Measurements from ENCODE around the gene TSPAN5.
"Not testable (repeated sequence)": the region's sequence is repeated elsewhere in the genome, so short reads cannot be mapped to it uniquely, and the experiment has no call there.

TSPAN5 gene

DNA sequence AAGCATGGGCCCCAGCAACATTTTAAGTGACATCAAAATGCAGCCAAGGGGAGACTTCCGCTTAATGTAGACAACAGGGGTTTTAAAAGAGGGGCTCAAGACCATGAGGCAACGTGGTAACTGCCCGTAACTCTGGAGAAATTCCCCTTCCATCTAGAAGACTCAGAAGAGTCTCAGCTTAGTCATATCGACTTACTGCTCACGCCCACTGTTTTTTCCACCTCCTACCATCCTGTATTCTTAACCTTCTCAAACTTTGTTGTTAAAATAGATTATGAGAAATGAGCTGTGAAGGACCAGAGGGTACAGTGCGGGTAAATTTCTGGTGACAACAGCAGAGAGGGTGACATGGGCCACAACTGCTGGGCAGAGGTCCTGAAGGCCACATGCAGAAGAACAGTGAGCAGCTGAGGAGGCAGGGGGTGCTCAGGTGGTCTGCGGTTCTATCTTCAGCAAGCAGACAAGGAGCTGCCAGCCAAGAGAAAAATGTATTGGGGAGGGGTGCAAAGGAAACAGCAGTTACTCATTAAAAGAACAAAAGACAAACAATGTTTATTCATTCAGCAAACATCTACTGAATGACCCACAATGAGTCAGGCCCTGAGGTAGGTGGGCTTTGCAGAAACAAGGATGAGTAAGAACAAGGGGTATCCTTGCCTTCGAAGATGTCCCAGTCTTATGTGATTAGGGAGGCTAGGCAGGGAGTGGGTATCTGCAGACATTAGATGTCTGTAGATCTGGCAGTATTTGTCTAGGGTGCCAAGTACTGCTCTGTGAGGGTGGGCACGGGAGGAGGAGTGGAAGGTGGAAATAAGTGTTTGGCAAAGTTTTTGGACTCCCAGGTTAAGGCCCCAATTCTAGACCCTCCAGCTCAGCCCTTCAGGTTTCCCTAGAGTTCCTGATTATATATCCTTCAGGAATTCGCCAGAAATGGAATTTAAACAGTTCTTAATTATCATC, 175.3 kb downstream of the TSPAN5 start:
- DNase-seq = no peak

DNA sequence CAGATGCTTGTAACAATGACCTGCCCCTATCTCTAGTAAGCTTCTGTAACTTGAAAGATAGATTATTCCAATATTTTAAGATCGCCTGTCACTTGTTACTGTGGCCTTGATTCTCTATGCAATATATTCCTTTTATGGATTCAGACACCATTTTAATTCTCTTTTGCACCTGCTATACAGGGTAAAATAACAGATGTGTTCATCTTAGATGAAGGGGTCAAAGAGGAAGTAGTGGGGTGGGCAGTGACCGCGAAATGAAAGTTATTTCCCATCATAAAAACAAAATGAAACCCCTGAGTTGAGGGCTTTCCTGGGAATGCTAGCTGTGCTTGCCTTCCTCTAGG, 175.9 kb downstream of the TSPAN5 start:
- no peak for DNase-seq

DNA sequence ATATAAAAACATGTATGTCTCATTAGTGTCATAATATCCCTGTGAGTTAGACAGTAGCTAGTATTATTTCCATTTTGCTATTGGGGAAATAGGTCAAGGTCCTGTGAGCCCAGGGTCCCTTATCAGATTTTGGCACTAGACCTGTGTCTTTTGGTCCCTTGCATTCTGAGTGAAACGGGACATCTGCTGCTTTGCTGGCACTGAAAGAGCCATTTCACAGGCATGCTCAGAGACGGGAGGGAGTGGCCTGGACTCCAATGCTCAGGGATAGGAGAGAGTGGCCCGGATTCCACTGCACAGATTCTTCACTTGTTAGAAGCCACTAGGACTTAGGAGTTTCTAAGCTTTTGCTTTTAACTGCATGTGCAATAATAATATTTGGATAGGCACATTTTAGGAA, 177.2 kb downstream of the TSPAN5 start:
- no peak for DNase-seq

DNA sequence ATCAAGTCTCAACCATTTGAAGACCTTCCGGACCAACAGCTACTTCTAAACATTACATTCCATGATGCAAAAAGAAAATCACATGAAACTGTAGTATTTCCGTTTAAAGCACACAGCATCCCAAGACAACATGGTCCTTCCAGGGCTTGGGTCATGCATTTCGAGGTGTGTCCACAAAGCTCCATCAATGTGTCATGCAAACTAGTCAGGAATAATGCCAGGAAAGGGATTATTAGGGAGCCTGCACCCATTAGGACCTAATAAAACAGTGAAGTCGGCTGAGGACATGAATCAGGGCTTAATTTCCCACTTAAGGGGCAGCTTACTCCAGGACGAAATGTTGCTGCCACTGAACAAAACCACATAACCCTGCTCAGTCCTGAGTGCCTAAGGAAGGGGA, 177.9 kb downstream of the TSPAN5 start:
- DNase-seq = no peak

DNA sequence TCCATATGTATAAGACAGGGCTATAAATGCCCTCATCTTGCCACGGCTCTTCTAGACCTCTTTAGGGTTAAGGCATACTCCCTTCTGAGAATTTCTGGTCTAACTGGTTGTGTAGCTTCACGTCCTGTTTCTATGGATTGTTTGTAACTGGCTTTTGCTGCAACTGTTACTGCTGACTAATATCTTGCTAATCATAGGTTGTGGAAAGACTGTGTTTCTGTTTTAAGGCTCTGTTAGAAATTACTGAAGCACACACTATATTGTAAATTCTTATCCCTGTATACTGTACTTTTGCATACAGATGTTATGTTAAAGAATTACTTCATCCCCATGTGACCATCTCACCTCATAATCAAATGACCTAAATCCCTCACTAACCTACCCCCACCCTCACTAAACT, 178.8 kb downstream of the TSPAN5 start:
- not testable (repeated sequence) for DNase-seq

DNA sequence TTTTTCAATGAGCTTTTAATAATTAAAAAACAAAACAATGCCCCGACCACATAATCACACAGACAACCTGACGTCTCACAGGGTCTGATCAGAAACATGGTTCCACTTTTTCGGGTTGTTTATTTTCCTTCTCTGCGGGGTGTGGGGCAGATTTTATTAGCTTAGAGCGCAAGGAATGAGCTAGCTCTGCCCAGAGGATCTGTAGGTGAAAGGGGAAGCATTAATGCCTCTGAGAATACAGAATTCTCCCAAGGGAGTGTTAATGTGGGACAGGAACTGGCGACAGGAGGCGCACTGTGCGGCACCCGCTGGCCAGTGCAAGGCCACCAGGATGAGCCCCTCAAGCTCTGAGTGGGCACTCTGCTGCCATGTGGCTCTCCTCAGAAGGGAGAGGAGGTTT, 181.5 kb downstream of the TSPAN5 start:
- DNase-seq = no peak

DNA sequence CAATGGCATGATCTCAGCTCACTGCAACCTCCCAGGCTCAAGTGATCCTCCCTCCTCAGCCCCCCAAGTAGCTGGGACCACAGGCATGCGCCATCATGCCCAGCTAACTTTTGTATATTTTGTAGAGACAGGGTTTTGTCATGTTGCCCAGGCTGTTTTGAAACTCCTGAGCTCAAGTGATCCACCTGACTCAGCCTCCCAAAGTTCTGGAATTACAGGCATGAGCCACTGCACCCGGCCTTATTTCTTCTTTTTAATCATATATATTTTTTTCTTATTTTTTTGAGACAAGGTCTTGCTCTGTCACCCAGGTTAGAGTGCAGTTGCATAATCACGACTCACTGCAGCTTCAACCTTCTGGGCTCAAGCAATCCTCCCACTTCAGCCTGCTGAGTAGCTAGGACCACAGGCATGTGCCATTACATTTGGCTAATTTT, 184.0 kb downstream of the TSPAN5 start:
- DNase-seq = no peak

DNA sequence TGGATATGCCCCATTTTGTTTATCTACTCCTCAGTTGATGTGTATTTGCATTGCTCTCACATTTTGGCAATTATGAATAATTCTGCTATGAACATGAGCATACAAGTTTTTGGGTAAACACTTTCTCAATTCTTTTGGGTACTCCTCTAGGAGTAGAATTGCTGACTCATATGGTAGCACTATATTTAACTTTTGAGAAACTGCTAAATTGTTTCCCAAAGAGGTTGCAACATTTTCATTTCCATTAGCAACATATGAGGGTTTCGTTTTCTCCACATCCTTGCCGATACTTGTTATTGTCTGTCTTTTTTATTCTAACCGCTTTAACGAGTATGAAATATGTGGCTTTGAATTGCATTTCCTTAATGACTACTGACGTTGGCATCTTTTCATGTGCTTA, 185.4 kb downstream of the TSPAN5 start:
- DNase-seq = no peak

DNA sequence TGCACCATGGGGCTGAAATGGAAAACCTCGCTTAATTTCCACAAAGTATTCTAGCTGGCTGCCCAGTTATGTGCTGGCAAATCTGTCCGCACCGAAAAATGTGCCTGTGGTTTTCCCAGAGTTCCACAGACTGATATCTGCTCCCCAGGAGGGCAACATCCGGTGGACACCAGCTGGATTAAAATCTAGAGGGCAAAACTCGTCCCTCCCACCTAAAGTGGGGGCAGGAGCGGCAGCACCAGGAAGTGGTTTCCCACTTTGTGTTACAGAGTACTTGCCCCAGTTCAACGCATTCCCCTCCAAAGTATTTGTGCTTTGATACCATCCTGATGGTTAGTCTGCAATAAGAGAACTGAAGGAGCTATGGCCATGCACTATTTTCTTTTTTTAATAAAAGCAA, 187.6 kb downstream of the TSPAN5 start:
- DNase-seq = no peak

DNA sequence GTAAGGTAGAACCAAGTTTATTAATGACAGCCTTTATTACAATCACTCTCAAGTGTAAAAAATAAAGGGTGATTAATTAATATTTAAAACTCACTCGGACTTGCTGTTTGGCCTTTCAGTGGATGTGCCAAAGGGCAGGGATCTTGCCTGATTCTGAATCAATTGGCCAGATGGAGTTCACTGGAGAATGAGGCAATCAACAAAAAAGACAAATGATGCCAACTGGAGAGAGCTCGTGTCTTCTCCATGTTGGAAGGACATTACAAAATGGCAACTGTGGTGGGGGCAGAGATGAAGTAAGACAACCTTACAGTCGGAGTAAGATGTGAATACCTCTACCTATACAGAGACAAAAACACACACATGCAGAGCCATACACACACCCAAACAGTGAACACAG, 188.0 kb downstream of the TSPAN5 start:
- DNase-seq = no peak

DNA sequence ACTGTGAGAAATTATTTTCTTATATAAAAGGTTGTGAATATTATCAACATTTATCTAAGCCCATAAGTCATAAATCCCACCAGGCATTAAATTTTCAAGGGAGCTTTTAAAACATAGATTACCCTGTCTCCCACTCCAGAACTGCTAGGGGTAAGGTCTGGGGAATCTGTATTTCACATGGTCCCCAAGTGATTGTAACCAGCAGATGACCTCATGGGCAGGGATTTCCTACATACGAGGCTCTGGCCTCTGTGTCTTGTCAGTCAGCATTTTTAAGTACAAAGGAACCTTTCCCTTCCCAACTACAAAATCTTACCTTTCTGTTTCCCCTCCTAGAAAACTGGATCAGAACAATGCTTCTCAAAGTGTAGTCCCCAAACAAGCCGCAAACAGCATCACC, 188.6 kb downstream of the TSPAN5 start:
- DNase-seq = no peak

DNA sequence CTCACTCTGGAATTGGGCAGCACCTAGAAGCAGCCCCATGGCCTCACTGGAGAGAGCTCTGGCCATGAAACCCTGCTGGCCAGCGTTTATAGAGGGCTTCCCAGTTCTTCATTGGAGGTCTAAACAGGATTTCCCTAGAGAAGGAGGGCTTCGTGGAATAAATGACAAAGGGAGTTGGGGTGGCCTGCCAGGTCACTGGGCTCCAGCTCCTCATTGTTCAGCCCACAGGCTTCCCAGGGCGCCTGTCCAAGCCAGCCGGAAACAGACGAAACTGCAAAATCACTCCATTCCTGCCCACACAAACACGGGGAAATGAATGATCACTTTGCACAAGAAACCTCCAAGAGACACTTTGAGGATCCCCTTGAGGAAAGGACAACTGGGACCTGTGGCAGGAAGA, 189.7 kb downstream of the TSPAN5 start:
- DNase-seq = no peak

DNA sequence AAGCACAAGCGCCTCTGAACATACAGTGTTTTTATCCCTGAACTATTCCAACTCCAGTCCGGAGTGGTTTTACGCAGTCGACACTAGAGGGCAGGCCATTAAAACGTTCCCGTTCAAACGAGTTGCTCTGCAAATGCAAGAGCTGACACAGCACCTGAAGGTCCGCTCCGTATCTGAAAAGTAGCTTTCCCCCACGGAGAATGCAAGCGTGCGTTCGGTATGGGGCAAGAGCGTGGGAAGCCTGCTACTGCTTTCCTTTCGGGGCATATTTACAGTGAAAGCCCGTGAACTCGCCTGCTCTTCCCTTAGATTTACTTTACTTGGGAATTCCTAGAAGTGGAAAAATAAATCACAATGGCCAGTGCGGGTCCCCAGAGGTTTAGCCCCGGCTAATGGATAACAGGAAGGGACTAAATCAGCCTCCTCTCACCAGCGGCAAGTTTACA, 190.8 kb downstream of the TSPAN5 start:
- peak; percentile 80 for DNase-seq

DNA sequence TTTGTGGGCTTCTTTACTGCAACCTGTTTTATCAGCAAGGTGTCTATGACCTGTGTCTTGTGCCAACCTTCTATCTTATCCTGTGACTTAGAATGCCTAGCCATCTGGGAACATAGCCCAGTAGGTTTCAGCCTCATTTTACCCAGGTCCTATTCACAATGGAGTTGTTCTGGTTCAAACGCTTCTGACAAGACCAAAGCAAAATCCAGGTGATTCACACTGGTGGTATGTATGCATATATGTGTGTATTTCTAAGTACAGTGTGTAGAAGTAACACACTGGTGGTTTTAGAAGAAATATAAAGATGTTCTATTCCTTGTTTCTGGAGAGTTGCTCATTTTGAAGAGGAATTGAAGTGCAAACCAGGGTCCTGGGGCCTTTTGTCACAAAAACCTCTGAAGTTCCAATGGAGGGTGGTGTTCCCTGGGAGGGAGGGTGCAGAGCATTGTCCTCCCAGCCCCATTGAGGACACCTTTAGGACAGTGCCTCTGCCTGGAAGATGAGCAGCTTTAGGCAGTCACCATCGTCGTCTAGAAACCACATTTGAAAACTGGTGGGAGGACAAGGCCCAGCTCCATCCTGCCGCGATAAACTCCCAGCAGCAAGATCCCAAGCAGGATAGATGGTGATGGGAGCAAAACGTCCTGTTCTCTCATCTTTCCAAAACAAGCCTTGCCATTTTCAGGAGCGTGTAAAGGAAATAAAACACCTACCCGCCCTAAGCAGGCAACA, 191.4 kb downstream of the TSPAN5 start:
- no peak for DNase-seq

DNA sequence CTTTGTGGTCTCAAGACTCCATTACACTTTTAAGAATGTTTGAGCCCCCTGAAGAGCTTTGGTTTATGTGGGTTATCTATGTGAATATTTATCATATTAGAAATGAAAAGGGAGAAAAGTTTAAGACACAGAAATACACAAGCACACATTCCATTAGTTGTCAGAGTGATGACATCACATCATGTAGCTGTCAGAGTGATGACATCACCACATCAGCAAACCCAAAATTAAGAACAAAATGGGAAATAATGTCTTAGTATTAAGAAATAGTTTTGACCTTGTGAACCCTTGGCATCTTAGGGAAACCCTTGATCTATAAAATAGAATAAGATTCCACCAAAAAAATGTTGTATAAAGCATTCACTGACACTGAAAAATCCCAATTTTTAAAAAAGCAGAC, 195.9 kb downstream of the TSPAN5 start:
- no peak for DNase-seq

DNA sequence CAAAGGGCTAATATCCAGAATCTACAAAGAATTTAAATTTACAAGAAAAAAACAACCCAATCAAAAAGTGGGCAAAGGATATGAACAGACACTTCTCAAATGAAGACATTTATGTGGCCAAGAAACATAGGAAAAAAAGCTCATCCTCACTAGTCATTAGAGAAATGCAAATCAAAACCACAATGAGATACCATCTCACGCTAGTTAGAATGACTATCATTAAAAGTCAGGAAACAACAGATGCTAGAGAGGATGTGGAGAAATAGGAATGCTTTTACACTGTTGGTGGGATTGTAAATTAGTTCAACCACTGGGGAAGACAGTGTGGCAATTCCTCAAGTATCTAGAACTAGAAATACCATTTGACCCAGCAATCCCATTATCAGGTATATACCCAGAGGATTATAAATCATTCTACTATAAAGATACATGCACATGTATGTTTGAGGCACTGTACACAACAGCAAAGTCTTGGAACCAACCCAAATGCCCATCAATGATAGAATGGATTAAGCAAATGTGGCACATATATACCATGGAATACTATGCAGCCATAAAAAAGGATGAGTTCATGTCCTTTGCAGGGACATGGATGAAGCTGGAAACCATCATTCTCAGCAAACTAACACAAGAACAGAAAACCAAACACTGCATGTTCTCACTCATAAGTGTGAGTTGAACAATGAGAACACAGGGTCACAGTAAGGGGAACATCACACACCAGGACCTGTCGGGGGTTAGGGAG, 197.1 kb downstream of the TSPAN5 start:
- not testable (repeated sequence) for DNase-seq

DNA sequence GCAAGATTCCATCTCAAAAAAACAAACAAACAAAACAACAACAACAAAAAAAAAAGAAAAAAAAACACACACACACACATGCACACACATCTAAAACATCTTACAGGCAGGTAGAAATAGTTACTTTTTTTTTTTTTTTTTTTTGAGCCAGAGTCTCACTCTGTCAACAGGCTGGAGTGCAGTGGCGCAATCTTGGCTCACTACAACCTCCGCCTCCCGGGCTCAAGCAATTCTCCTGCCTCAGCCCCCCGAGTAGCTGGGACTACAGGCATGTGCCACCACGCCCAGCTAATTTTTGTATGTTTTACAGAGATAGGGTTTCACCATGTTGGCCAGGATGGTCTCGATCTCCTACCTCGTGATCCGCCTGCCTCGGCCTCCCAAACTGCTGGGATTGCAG, 201.0 kb downstream of the TSPAN5 start:
- not testable (repeated sequence) for DNase-seq

DNA sequence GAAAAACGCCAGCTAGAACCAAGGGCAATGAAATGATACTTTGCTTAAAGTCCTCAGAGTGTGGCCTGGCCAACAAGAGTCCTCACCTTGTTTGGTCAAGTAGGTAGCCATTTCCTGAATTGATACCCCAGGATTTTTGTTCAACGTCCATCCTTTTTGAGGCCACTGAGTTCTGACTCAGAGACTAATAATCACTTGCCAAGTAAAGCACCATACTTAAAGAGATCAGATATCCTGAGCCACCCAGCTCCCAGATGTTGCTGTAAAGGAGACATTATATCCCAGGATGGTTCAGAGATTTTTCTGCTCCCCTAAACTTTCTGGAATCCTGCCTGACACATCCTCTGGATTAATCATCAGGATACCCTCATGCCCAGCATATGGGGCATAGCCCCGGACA, 206.3 kb downstream of the TSPAN5 start:
- DNase-seq = no peak

DNA sequence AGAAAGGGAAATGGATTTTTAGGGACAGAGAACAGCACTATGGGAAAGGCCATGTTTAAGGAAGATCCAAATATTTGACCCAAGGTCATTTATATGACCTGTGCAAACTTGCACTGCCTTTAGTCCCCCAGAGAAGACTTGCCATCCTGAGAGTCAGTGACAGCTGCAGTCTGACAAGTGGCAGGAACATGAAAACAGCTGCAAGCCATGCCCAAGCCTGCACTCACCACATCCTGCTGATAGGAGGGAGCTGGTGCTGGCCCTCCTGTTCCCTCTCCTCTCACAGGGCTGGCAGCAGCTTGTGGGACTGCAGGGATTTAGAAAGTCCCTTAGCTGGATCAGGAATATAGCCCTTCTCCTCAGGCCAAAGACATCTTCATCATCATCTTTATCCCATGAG, 209.5 kb downstream of the TSPAN5 start:
- peak; percentile 20 for DNase-seq

DNA sequence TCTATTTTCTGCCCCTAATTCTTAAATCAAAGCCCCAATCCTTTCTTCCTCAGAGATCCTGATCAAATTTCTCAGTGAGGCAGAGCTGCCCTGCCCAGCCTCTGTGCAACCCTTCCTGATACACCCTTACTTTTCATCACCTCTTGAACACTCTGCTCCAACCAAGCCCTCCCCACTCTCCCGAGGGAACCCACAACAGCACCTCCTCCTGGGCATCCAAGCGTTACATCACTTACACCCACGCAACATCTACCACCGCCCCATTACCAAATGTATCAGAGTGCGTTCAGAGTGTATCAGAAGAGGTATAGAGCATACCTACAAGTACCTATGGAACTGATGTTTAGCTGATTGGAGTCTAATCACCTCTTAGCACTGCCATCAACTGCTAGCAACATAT, 210.8 kb downstream of the TSPAN5 start:
- DNase-seq = peak; percentile 11

DNA sequence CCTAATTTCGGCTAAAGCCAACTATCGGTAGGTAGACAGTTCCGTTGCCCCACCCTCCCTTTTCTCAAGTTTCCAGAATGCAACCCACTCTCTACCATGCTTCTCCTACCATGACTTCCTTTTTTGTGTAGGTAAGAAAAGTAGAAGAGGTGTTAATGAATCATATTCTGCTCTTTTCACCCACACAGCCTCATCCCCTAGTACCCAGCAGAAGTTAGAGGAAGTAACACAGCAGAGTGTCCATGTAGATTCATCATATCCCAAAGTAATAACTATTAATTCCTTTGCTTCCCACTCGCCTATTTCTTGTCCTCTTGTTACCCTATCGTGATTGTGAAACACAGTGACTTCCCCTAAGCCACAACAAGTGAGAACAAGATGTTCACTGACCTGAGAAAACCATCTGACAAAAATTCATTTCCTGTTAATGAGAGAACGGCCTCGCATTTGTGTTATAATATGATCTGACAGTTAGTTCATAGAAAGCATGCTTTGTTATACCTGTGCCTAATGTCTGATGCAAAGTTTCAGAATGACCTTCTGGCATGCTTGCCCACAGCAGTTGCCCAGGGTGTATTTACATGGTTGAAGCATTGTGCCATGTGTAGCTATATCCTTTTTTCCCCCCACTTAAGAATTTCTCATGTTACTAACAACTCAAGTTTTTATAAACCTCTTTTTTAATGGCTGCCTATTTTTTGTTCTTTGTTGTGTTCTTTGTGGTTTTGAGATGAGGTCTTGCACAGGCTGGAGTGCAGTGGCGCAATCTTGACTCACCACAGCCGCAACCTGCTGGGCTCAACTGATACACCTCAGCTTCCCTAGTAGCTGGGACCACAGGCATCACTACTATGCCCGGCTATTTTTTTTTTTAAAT, 211.7 kb downstream of the TSPAN5 start:
- DNase-seq = peak; percentile 67

DNA sequence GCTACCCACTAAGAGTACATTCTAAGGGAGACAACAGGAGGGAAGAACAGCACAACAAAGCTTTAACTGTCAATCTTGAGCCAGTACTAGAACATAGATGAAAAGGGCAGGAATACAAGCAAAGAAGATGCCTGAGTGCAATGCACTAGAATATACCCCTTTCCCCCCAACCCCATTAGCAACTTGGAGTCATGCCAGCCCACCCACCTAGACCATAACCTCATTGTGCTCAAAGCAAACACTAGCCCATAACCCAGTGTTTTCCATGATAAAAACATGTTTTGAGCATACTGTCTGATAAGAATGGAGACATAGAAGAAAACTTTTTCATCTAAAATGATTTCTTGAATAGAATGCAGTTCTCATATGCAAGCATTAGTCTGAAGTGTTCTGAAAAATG, 214.0 kb downstream of the TSPAN5 start:
- no peak for DNase-seq

All from CD4-positive, alpha-beta T cell treated with Interleukin-21 for 1 hour (primary cell).